Motor neuron (in vitro differentiated cells): ENCODE data around the gene SUN3. TPM values are rescaled to one million over a fixed set of nuclear protein-coding genes. Genes with fewer than 3 reads are reported as not detected.
A peak's percentile ranks its signal among the peaks of the same experiment; 100 is the strongest.
"Not testable (repeated sequence)": the region's sequence is repeated elsewhere in the genome, so short reads cannot be mapped to it uniquely, and the experiment has no call there.

Source experiments
- ATAC-seq, 8 experiments: fragments of 200-7000 bp; cut with Tn5 transposase; replicated peaks in 6 of 8; 2 replicates each; pipeline ENCODE4 v1.8.0; 2021; ENCODE audit warnings: mild to moderate bottlenecking in 8 of 8, moderate library complexity in 8 of 8
- H3K27ac ChIP-seq, 2 donors: fragments of 250-450 bp; sonication (Bioruptor Pico); 2 replicates each; pipeline ENCODE4 v1.9.0; 2021; ENCODE audit warnings: antibody characterized with exemption in 2 of 2, mild to moderate bottlenecking in 2 of 2, moderate library complexity in 1 of 2
- H3K4me1 ChIP-seq, 2 donors: fragments of 250-450 bp; sonication (Bioruptor Pico); replicated peaks in 1 of 2; 2 replicates each; pipeline ENCODE4 v1.6.1; 2021; ENCODE audit warnings: antibody characterized with exemption in 2 of 2, mild to moderate bottlenecking in 2 of 2, moderate library complexity in 1 of 2
- H3K4me3 ChIP-seq, 5 donors: fragments of 250-450 bp; sonication (Bioruptor Pico); 2 replicates each; pipeline ENCODE4 v1.9.0; 2021; ENCODE audit warnings: antibody characterized with exemption in 5 of 5, mild to moderate bottlenecking in 5 of 5, moderate library complexity in 4 of 5
- WGBS, 10 experiments: fragments of 450-650 bp; shearing (Covaris generic); methylation state at CpG; one replicate each; pipeline ENCODE4 v1.0.0; 2022; 5-methylcytosine and 5-hydroxymethylcytosine counted together
- in situ Hi-C, 9 experiments: fragments of 400-800 bp; cut with MboI; loops; one replicate each; pipeline ENCODE4 v1.15.0; 2021; ENCODE audit warnings: low sequenced_read_pairs in 9 of 9, low pct_unique_long_range_greater_than_20kb in 2 of 9; ENCODE audit not compliant: unreplicated experiment in 9 of 9
- total RNA-seq, 8 experiments: library from RNA; unstranded; fragments of 300-600 nt; gene quantifications; 2 replicates each; pipeline versions ENCODE4 v1.2.3 to v1.2.4, GENCODE V29; 2022

Gene SUN3
- total RNA-seq, 8 experiments from 2014 or later = 1.6 TPM; not detected in 7

DNA sequence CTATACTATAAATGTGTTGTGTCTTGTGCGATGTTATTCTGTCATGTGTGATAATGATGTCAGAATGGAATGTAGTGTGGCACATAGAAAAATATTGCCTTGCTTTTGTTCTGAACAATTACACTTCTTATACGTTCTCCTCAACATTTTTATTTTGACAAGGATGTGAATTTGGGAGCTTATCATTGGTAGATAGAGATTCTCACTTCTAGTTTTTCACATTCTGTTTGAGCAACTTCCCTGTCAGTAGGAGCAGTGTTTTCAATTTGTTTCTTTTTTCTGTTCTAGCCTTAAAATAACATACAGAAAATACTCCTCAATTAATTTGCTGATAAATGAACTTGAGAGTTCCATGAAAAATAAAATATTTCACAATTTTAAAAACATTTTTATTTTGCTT lies 17.6 kb downstream of the SUN3 start:
- no peak overlapping the region for H3K4me3 ChIP-seq
- ATAC-seq = no peak
- 33 to 100% (median 91%) methylated on average over 1 to 2 of the region's 2 CpGs; no CpG with 5 or more reads in 2 of the 10 experiments for WGBS, 10 experiments
- in situ Hi-C loops = no loop called here
- H3K4me1 ChIP-seq = no peaks in the 10 kb centered on the region
- H3K27ac ChIP-seq = no peak overlapping the region

DNA sequence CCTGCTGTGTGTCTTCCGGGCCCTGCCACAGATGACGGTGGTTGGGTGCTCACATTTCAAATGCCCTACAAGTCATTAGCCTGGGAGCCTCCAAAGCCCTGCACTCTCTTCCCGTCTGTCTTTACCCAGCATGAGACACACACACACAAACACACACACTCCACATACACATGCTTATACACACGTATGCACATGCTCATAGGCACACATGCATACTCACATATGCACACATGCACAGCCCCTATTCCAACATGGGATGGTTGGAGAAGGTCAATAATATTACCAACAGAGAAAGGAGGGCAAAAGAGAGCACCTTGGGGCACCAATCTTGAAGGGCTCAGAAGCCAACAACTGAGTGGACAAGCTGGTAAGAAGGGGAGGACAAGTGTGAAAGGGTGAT lies 19.0 kb downstream of the SUN3 start:
- peaks cover 0 to 7% of the 10 kb centered on the region in 2 donors for H3K4me1 ChIP-seq
- 50 to 100% methylated on average over 1 of the region's 4 CpGs; no CpG with 5 or more reads in 8 of the 10 experiments for WGBS, 10 experiments
- in situ Hi-C loops = no loop called here
- no peak for ATAC-seq
- no peak overlapping the region for H3K4me3 ChIP-seq
- no peak overlapping the region for H3K27ac ChIP-seq

DNA sequence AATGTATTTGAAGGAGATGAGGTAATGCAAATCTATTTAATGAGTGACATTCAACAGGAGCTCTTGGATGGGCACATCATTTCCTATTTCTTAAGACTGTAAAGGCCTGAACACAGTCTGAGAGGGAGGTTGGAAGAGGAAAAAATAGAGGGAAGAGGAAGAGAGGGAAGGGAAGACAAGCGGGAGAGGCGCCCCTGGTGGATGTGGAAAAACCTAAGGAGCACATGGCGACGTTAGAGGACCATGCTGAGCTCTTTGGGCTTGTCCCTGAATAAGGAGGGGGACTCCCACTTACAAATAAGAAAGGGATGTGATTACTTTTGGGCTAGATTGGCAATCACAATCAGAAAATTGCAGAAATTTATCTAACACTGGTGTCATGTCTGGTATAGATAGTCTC lies 19.6 kb downstream of the SUN3 start:
- H3K4me3 ChIP-seq = no peak overlapping the region
- in situ Hi-C loops = no loop called here
- no peak for ATAC-seq
- WGBS, 10 experiments = 60 to 100% (median 91%) methylated on average over 1 to 4 of the region's 4 CpGs; no CpG with 5 or more reads in 5 of the 10 experiments
- H3K4me1 ChIP-seq = peaks cover 0 to 14% of the 10 kb centered on the region in 2 donors
- H3K27ac ChIP-seq = no peak overlapping the region

DNA sequence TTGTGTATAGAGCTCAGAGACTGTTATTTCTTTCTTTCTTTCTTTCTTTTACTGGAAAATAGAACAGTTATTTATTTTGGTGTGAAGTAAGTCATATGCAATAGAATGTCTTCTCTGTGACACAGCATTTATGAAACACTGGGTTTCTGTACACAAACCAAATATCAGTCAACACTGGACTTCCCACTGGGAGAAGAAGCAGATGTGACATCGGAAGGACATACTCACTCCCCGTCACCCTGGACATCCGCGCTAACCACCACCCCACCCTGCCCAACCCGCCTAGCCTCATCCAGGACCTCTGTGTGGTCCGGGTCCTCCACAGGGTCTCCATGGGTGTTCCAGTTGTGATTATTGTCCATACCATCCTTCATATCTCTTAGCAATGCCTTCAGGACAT lies 22.0 kb downstream of the SUN3 start:
- H3K27ac ChIP-seq = no peak overlapping the region
- H3K4me1 ChIP-seq = peaks cover 0 to 17% of the 10 kb centered on the region in 2 donors
- in situ Hi-C loops = no loop called here
- WGBS, 10 experiments = 60 to 100% (median 86%) methylated on average over 1 to 4 of the region's 6 CpGs; no CpG with 5 or more reads in 6 of the 10 experiments
- no peak for ATAC-seq
- no peak overlapping the region for H3K4me3 ChIP-seq

DNA sequence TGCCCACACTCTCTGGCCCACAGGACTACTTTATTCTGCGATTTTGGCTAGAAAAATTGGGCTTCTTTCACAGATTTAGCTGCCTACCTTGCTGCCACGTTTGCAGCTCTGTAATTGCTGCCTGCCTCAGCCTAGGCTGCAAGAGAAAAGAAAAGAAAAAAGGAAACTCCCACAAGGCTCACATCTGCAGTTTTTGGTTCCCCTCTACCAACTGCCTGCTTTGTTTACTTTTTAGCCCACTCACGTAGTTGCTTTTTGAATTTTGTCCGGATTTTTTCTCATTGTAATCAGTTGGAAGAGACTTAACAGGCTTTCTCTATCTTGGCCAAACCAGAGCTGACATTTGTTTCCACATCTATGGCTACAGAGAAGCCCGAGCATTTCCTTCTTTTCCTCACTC lies 24.3 kb downstream of the SUN3 start:
- no peak for ATAC-seq
- H3K27ac ChIP-seq = peak overlapping the region in 1 of 2 donors; percentile 19
- peaks cover 0 to 17% of the 10 kb centered on the region in 2 donors for H3K4me1 ChIP-seq
- in situ Hi-C loops = no loop called here
- no peak overlapping the region for H3K4me3 ChIP-seq
- 10 to 67% (median 37%) methylated on average over 1 to 5 of the region's 5 CpGs; no CpG with 5 or more reads in 1 of the 10 experiments for WGBS, 10 experiments

DNA sequence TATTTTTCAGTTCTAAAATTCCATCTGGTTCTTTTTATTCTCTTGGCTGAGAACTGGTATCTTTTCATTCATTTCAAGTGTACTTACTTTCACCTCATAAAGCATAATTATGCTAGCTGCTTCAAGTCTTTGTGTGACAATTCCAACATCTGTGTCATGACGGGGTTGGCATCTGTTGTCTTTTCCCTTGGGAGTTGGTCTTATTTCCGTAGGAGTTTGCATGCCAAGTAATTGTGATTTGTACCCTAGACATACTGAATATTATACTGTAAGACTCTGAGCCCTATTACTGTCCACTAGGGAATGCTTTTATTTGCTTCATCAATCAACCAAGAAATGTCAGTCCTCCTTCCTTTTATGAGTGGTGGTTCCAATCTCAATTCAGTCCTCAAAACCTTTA lies 24.9 kb downstream of the SUN3 start:
- peak in 3 of 8 experiments; percentile 45 to 50 (median 49) for ATAC-seq
- Histone ChIP-seq H3K27ac (peak overlapping the region in 1 of 2 donors; percentile 19), H3K4me1 (peaks cover 0 to 17% of the 10 kb centered on the region in 2 donors), H3K4me3 (no peak overlapping the region)
- in situ Hi-C loops = no loop called here
- 4 to 80% (median 29%) methylated on average over 1 to 2 of the region's 2 CpGs; no CpG with 5 or more reads in 2 of the 10 experiments for WGBS, 10 experiments

DNA sequence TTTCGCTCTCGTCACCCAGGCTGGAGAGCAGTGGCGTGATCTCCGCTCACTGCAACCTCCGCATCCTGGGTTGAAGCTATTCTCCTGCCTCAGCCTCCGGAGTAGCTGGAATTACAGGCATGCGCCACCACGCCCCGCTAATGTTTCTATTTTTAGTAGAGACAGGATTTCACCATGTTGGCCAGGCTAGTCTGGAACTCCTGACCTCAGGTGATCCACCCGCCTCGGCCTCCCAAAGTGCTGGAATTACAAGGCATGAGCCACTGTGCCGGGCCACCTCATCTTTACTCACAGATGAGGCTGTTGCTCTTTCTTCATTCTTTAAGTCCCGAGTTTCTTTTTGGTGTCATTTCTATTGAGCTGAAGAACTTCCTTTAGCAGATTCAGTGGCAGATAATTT lies 28.7 kb downstream of the SUN3 start:
- in situ Hi-C loops, H3K4me3 ChIP-seq, ATAC-seq, H3K27ac ChIP-seq: not testable (repeated sequence)
- H3K4me1 ChIP-seq = peaks cover 0 to 12% of the 10 kb centered on the region in 2 donors
- 29 to 100% (median 94%) methylated on average over 3 to 10 of the region's 13 CpGs for WGBS, 10 experiments

DNA sequence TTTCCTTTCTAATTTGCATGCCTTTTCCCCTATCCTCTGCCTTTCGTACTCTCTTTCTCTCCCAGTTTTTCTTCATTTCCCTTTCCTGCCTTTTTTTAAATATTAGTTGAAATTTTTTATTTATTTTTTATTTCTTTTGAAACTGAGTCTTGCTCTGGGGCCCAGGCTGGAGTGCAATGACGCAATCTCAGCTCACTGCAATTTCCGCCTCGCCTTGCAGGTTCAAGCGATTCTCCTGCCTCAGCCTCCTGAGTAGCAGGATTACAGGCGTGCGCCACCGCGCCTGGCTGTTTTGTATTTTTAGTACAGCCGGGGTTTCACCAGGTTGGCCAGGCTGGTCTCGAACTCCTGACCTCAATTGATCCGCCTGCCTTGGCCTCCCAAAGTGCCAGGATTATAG lies 29.5 kb downstream of the SUN3 start:
- WGBS, 10 experiments = 78 to 100% (median 95%) methylated on average over 2 to 12 of the region's 12 CpGs; no CpG with 5 or more reads in 1 of the 10 experiments
- ATAC-seq = no peak
- in situ Hi-C loops = loop anchor here in 3 of 9 experiments (25.0 kb wide), 2 partner anchors 88 to 113 kb away; partner anchors contain the start of gene UPP1 (in 2 of the 3)
- H3K27ac ChIP-seq = no peak overlapping the region
- H3K4me1 ChIP-seq = peaks cover 0 to 4% of the 10 kb centered on the region in 2 donors
- H3K4me3 ChIP-seq = no peak overlapping the region

DNA sequence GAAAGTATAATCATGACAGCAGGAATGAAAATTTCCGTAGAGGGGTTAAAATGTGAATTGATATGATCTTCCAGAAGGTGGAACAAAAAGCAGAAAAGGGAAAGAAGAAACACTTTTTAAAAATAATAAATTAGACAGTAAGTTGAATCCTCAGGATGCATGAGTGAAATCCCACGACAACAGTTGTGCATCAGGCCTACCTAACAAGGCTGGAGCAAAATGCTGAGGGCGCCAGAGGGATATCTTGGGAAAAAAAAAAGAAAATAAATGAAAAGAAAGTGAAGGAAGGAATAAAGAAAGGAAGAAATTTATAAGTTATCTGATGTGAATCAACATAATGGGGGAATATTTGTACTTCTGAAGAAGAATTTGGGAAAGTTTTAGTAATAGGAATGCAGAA lies 36.5 kb downstream of the SUN3 start:
- Histone ChIP-seq H3K4me1 (peaks cover 4 to 11% of the 10 kb centered on the region in 2 donors), H3K27ac (no peak overlapping the region), H3K4me3 (no peak overlapping the region)
- in situ Hi-C loops = loop anchor here in 3 of 9 experiments (25.0 kb wide), 2 partner anchors 95 to 120 kb away; partner anchors contain the start of gene UPP1 (in 2 of the 3)
- no peak for ATAC-seq
- WGBS, 10 experiments = 70 to 90% (median 83%) methylated on average over 2 to 3 of the region's 3 CpGs; no CpG with 5 or more reads in 1 of the 10 experiments

DNA sequence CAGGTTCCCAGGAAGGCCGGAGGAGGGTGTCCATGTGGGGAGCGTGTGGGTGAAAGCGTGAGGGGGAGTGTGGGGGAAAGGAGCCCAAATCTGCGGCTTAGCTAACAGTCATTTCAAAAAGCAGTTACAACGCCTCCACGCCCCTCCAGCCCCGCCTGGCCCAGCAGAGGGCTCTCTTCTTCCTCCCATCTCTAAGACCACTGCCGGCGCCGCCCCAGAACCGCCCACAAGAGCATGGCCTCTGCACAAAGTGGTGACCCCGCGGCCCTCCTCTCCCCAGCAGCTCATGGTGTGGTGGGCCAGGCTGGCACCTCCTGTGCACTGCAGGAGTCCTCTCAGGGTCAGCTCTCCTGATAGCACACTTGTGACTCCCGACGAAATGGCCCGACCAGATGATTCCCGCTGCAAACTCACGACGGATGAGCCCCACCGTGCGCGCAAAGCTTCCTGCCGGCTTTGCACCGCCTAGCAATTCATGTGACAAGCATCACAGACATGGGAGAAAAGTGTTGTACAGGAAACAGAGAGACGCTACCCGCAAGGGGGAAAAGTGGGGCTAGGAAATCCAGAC lies 37.1 kb downstream of the SUN3 start:
- ATAC-seq = peak; percentile 92 to 99 (median 96)

DNA sequence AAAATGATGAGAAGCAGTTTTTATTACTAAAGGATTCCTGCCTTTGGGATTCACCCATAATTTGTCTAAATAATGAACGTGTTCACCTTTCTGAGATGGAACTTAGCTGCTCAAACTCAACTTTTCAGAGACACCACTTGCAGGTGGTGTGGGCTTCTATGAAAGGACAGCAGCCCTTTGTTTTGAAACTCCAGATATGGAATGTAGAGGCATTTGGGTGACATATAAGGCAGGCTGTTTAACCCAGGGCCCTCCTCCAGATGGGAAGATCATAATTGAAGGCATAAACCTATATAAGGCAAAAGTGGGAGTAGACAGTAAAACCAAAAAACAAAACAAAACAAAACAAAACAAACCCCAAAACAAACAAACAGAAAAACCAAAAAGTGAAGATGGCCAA lies 37.6 kb downstream of the SUN3 start:
- no peak for ATAC-seq
- H3K27ac ChIP-seq = no peak overlapping the region
- whole genome bisulfite sequencing, 10 experiments = 80 to 100% (median 94%) methylated on average over 1 of the region's 1 CpG; no CpG with 5 or more reads in 4 of the 10 experiments
- peaks cover 4 to 11% of the 10 kb centered on the region in 2 donors for H3K4me1 ChIP-seq
- H3K4me3 ChIP-seq = no peak overlapping the region
- in situ Hi-C loops = loop anchor here in 3 of 9 experiments (25.0 kb wide), 2 partner anchors 96 to 121 kb away; partner anchors contain the start of gene UPP1 (in 2 of the 3)

More for the DNA sequence above, 37.1 kb downstream of the SUN3 start:
- Histone ChIP-seq H3K4me1 (peaks cover 4 to 11% of the 10 kb centered on the region in 2 donors), H3K27ac (no peak overlapping the region), H3K4me3 (peak overlapping the region; percentile 10 to 25 (median 21))
- 5 to 66% (median 38%) methylated on average over 2 to 10 of the region's 26 CpGs; no CpG with 5 or more reads in 1 of the 10 experiments for WGBS, 10 experiments
- in situ Hi-C loops = loop anchor here in 3 of 9 experiments (25.0 kb wide), 2 partner anchors 95 to 120 kb away; partner anchors contain the start of gene UPP1 (in 2 of the 3)

DNA sequence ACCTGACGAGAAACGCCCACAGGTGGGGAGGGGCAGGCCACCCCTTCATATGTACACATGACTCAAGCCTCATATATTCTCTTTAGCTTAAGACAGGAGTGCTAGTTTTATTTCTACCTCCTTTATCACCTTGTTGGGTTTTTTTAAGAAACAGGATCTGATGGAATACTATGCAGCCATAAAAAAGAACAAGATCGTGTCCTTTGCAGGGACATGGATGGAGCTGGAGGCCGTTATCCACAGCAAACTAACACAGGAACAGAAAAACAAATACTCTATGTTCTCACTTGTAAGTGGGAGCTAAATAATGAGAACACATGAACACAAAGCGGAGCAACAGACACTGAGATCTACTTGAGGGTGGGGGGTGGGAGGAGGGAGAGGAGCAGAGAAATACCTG lies 38.3 kb downstream of the SUN3 start:
- Histone ChIP-seq H3K4me3 (no peak overlapping the region), H3K27ac (no peak overlapping the region), H3K4me1 (peaks cover 4 to 11% of the 10 kb centered on the region in 2 donors)
- ATAC-seq = no peak
- in situ Hi-C loops = loop anchor here in 3 of 9 experiments (25.0 kb wide), 2 partner anchors 97 to 122 kb away; partner anchors contain the start of gene UPP1 (in 2 of the 3)
- 74 to 100% (median 94%) methylated on average over 1 to 5 of the region's 5 CpGs; no CpG with 5 or more reads in 2 of the 10 experiments for WGBS, 10 experiments
